Heart left ventricle (tissue), 13 donors: ENCODE results near the gene DYNC1I1.

Experiments used
- POLR2A ChIP-seq, 2 donors: fragments of 450-650 bp; IDR thresholded peaks; one replicate each; pipeline ENCODE4 v1.6.1; 2017; ENCODE audit warnings: antibody characterized with exemption in 2 of 2, mild to moderate bottlenecking in 2 of 2, moderate library complexity in 2 of 2
- TF ChIP-seq, protein P1 (sequence below), 12 donors: fragments of 200-600 bp; sonication (generic) in 4 of 12; IDR thresholded peaks; one replicate each; pipeline versions ENCODE4 v1.5.0 to v1.8.0; 2018 to 2022; ENCODE audit warnings: antibody characterized with exemption in 12 of 12, mild to moderate bottlenecking in 5 of 12
- donor health status: ischemic (EF 13 %, LVEDD 7.1; RV severe dilation, severe dysfunction).
- donor health status: DM: no; HTN: yes; CAD: no.
- donor health status: DM: no; HTN: no; CAD: no.
- donor health status: ischemic (EF 25% LVEDD 6.9; RV normal size, moderate dysfunction).
- donor health status: ischemic (EF 25% LVEDD 5.7; RV mildly dilated, moderate dysfunction).
- donor health status: ischemic (EF 35%, LVEDD 5.7; RV mildly dilated, moderate dysfunction).
- donor health status: nonischemic (EF 11% LVEDD 7.7; RV severe dilation, severe dysfunction).
- donor health status: DM: yes; HTN: yes; CAD: no.
- donor health status: PGD.
- donor health status: ischemic (EF 29% LVEDD 5.4; RV normal size, mild dysfunction).
- donor health status: nonischemic (EF 23%, LVEDD 6.1; RV moderate dilation, normal function).

DNA sequence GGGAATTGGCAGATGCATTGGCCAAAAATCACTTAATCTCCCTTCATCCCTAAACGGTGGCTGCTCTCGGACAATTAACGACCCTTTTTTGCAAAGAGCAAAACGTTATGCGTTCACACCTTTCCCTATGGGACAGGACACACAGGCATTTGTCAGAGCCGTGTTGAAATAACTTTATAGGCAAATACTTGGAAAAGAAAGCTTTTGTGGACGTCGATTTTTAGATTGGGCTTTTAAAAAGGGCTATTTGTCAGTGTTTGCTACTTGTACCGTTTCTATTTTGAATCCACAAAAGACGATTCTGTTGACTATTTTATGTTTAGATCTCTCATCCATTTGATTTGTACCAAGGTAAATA lies 304.0 kb downstream of the DYNC1I1 start:
- TF ChIP-seq, protein P1, sequence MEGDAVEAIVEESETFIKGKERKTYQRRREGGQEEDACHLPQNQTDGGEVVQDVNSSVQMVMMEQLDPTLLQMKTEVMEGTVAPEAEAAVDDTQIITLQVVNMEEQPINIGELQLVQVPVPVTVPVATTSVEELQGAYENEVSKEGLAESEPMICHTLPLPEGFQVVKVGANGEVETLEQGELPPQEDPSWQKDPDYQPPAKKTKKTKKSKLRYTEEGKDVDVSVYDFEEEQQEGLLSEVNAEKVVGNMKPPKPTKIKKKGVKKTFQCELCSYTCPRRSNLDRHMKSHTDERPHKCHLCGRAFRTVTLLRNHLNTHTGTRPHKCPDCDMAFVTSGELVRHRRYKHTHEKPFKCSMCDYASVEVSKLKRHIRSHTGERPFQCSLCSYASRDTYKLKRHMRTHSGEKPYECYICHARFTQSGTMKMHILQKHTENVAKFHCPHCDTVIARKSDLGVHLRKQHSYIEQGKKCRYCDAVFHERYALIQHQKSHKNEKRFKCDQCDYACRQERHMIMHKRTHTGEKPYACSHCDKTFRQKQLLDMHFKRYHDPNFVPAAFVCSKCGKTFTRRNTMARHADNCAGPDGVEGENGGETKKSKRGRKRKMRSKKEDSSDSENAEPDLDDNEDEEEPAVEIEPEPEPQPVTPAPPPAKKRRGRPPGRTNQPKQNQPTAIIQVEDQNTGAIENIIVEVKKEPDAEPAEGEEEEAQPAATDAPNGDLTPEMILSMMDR (IDR thresholded peaks at IDR 0.05): no peak
- TF ChIP-seq POLR2A (IDR thresholded peaks at IDR 0.05): no peak
